K562 (cell line): Measurements from ENCODE around the gene ISG20L2. TPM values are rescaled to one million over a fixed set of nuclear protein-coding genes. Genes with fewer than 3 reads are reported as not detected.

Experiments
- BCL6 ChIP-seq: fragments of 250-450 bp; sonication (Bioruptor Pico); IDR thresholded peaks from 2 replicates; pipeline ENCODE4 v1.4.0; 2020
- ERF ChIP-seq: fragments of 450-650 bp; formaldehyde crosslinking; IDR thresholded peaks from 2 replicates; pipeline ENCODE4 v1.4.0; 2020; ENCODE audit warnings: mild to moderate bottlenecking, mixed read lengths
- EWSR1 ChIP-seq: fragments of 450-650 bp; IDR thresholded peaks from 2 replicates; pipeline ENCODE4 v1.6.1; 2018; ENCODE audit warnings: borderline replicate concordance, mild to moderate bottlenecking, low read depth, moderate library complexity; ENCODE audit not compliant: partially characterized antibody
- HNRNPUL1 ChIP-seq: fragments of 200-400 bp; formaldehyde crosslinking; IDR thresholded peaks from 2 replicates; pipeline ENCODE4 v1.6.1; 2017; ENCODE audit warnings: low read length
- KDM1A ChIP-seq, 2 experiments: fragments of 450-650 bp; IDR thresholded peaks; 2 replicates each; pipeline ENCODE4 v1.6.1; 2016; ENCODE audit warnings: mild to moderate bottlenecking in 2 of 2
- KHSRP ChIP-seq: fragments of 450-650 bp; IDR thresholded peaks from 2 replicates; pipeline ENCODE4 v1.6.1; 2017
- MIER1 ChIP-seq: fragments of 450-650 bp; IDR thresholded peaks from 2 replicates; pipeline ENCODE4 v1.6.1; 2016; ENCODE audit warnings: antibody characterized with exemption, mild to moderate bottlenecking, low read depth
- RBM34 ChIP-seq: fragments of 200-400 bp; formaldehyde crosslinking; IDR thresholded peaks from 2 replicates; pipeline ENCODE4 v1.6.1; 2018; ENCODE audit warnings: low read length, borderline replicate concordance; ENCODE audit not compliant: insufficient read depth
- TFAM ChIP-seq: fragments of 250-450 bp; sonication (Bioruptor Pico); conservative IDR thresholded peaks from 2 replicates; pipeline ENCODE4 v1.5.0; 2021; ENCODE audit warnings: mild to moderate bottlenecking, moderate library complexity
- ZNF76 ChIP-seq: fragments of 250-450 bp; sonication (Bioruptor Pico); IDR thresholded peaks from 2 replicates; pipeline ENCODE4 v1.4.0; 2020; ENCODE audit warnings: mild to moderate bottlenecking, moderate library complexity, borderline replicate concordance
- ZNF764 ChIP-seq: fragments of 250-450 bp; sonication (Bioruptor Pico); IDR thresholded peaks from 2 replicates; pipeline ENCODE4 v1.4.0; 2020; ENCODE audit warnings: low read depth, mild to moderate bottlenecking, moderate library complexity
- polyA plus RNA-seq, 8 experiments: library from polyadenylated mRNA; depleted of rRNA in 4 of 8; stranded (reverse) in 5 of 8; unstranded in 3 of 8; fragments of >200 nt; fragmentation: Nextera tagmentation in 2 of 8; fragmentation: Illumina TruSeq in 1 of 8; extraction: Ambion mirVana in 2 of 8; extraction: Trizol in 1 of 8; gene quantifications; 2 replicates each; pipeline versions ENCODE4 v1.2.1 to v1.2.3, GENCODE V29; 2011 to 2014; ENCODE audit warnings: inconsistent platforms in 1 of 8, missing spikeins in 1 of 8
- total RNA-seq, 7 experiments: library from RNA; depleted of rRNA in 6 of 7; stranded (reverse); fragments of >200 nt in 6 of 7; fragmentation: Illumina TruSeq in 2 of 7; extraction: Trizol in 2 of 7; gene quantifications; 2 replicates each; pipeline versions ENCODE4 v1.2.1 to v1.2.3, GENCODE V29; 2011 to 2021; ENCODE audit warnings: low replicate concordance in 1 of 7
- TF ChIP-seq, protein P1 (sequence below), 2 experiments: fragments of 450-650 bp; formaldehyde crosslinking in 1 of 2; IDR thresholded peaks; 2 replicates each; pipeline versions ENCODE4 v1.4.0 to v1.6.1; 2014 to 2020; ENCODE audit warnings: mild to moderate bottlenecking in 2 of 2, borderline replicate concordance in 1 of 2, low read depth in 1 of 2
- TF ChIP-seq, protein P2 (sequence below), 2 experiments: fragments of 450-650 bp; IDR thresholded peaks; 2 replicates each; pipeline ENCODE4 v1.6.1; 2016
- TF ChIP-seq, protein P3 (sequence below): sonication (generic); formaldehyde crosslinking; IDR thresholded peaks from 2 replicates; pipeline ENCODE4 v1.8.1; 2022; ENCODE audit warnings: missing genetic modification reagents
- TF ChIP-seq, protein P4 (sequence below): fragments of 250-450 bp; sonication (Bioruptor Pico); IDR thresholded peaks from 2 replicates; pipeline ENCODE4 v1.8.0; 2021; ENCODE audit warnings: mild to moderate bottlenecking, moderate library complexity

ISG20L2 gene
- total and polyA plus RNA-seq, 9 of the 15 experiments (the other 6 are each of a cell fraction or from before 2014, with no cell fraction given): 21.3 to 130 (median 50.3) TPM

DNA sequence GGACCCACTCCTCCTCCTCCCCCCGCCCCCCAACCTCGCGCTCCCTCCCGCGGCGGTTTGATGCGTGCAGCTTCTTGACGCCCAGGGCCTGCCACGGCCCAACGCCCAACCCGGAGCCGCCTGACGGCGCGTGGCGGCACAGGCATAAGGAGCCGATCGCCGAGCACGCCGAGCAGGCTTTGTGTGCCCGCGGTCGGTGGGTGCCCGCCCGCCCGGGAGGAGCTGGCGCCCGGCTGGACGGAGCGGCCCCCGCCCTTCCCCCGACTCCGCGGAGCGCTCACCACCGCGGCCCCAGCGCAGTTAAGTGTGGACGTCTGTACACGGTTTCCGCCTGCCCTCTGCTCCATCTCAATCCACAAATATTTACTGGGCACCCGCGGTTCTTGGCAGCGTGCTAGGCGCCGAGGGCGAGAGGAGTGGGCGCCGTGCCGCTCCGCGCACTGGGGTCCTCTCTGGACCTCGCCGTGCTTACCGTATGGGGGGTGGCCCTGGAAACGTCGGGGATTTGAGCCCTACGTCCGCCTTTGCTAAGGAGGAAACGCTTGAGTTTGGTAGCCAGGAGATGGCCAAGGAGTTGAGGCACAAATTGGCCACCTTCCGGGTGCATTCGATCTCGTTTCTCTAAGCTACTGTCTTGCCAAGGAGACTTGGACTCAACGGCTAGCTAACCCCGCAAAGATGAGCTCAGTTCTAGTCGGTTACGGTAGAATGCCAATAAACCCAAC lies 23.4 kb upstream of the ISG20L2 start (continued):
- TF ChIP-seq, protein P1, sequence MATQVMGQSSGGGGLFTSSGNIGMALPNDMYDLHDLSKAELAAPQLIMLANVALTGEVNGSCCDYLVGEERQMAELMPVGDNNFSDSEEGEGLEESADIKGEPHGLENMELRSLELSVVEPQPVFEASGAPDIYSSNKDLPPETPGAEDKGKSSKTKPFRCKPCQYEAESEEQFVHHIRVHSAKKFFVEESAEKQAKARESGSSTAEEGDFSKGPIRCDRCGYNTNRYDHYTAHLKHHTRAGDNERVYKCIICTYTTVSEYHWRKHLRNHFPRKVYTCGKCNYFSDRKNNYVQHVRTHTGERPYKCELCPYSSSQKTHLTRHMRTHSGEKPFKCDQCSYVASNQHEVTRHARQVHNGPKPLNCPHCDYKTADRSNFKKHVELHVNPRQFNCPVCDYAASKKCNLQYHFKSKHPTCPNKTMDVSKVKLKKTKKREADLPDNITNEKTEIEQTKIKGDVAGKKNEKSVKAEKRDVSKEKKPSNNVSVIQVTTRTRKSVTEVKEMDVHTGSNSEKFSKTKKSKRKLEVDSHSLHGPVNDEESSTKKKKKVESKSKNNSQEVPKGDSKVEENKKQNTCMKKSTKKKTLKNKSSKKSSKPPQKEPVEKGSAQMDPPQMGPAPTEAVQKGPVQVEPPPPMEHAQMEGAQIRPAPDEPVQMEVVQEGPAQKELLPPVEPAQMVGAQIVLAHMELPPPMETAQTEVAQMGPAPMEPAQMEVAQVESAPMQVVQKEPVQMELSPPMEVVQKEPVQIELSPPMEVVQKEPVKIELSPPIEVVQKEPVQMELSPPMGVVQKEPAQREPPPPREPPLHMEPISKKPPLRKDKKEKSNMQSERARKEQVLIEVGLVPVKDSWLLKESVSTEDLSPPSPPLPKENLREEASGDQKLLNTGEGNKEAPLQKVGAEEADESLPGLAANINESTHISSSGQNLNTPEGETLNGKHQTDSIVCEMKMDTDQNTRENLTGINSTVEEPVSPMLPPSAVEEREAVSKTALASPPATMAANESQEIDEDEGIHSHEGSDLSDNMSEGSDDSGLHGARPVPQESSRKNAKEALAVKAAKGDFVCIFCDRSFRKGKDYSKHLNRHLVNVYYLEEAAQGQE (IDR thresholded peaks at IDR 0.05; ENCODE audit: borderline replicate concordance): peak; percentile 97
- TF ChIP-seq, protein P1 (CRISPR knock-in tag; IDR thresholded peaks at IDR 0.05; ENCODE audit: low read depth): 0 out of 2 replicates have a peak, but pooled peaks have one; percentile 58
- TF ChIP-seq, protein P2, sequence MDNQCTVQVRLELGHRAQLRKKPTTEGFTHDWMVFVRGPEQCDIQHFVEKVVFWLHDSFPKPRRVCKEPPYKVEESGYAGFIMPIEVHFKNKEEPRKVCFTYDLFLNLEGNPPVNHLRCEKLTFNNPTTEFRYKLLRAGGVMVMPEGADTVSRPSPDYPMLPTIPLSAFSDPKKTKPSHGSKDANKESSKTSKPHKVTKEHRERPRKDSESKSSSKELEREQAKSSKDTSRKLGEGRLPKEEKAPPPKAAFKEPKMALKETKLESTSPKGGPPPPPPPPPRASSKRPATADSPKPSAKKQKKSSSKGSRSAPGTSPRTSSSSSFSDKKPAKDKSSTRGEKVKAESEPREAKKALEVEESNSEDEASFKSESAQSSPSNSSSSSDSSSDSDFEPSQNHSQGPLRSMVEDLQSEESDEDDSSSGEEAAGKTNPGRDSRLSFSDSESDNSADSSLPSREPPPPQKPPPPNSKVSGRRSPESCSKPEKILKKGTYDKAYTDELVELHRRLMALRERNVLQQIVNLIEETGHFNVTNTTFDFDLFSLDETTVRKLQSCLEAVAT (IDR thresholded peaks at IDR 0.05): peak in 1 of 2 experiments; percentile 100; a peak in 2 of 4 replicates
- TF ChIP-seq, protein P3, sequence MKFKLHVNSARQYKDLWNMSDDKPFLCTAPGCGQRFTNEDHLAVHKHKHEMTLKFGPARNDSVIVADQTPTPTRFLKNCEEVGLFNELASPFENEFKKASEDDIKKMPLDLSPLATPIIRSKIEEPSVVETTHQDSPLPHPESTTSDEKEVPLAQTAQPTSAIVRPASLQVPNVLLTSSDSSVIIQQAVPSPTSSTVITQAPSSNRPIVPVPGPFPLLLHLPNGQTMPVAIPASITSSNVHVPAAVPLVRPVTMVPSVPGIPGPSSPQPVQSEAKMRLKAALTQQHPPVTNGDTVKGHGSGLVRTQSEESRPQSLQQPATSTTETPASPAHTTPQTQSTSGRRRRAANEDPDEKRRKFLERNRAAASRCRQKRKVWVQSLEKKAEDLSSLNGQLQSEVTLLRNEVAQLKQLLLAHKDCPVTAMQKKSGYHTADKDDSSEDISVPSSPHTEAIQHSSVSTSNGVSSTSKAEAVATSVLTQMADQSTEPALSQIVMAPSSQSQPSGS (CRISPR knock-in tag): no peak
- TF ChIP-seq KHSRP (no peak), RBM34 (no peak), EWSR1 (no peak), TFAM (CRISPR knock-in tag) (no peak), ZNF764 (CRISPR knock-in tag) (no peak), KDM1A (IDR thresholded peaks at IDR 0.05) (no peak), BCL6 (CRISPR knock-in tag) (no peak), MIER1 (no peak), HNRNPUL1 (no peak), ERF (CRISPR knock-in tag) (0 out of 2 replicates have a peak, but pooled peaks have one; percentile 39), ZNF76 (CRISPR knock-in tag) (no peak)
- TF ChIP-seq, protein P4, sequence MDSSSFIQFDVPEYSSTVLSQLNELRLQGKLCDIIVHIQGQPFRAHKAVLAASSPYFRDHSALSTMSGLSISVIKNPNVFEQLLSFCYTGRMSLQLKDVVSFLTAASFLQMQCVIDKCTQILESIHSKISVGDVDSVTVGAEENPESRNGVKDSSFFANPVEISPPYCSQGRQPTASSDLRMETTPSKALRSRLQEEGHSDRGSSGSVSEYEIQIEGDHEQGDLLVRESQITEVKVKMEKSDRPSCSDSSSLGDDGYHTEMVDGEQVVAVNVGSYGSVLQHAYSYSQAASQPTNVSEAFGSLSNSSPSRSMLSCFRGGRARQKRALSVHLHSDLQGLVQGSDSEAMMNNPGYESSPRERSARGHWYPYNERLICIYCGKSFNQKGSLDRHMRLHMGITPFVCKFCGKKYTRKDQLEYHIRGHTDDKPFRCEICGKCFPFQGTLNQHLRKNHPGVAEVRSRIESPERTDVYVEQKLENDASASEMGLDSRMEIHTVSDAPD (CRISPR knock-in tag): no peak
